HG02642 (cell line): ENCODE measurements around the gene MST1.
A peak's percentile ranks its signal among the peaks of the same experiment; 100 is the strongest.

Experiments
- ATAC-seq: cut with Tn5 transposase; IDR thresholded peaks from one replicate; pipeline ENCODE4 v1.9.1; 2021; ENCODE audit warnings: mild to moderate bottlenecking; ENCODE audit not compliant: unreplicated experiment, poor library complexity

MST1 gene

DNA sequence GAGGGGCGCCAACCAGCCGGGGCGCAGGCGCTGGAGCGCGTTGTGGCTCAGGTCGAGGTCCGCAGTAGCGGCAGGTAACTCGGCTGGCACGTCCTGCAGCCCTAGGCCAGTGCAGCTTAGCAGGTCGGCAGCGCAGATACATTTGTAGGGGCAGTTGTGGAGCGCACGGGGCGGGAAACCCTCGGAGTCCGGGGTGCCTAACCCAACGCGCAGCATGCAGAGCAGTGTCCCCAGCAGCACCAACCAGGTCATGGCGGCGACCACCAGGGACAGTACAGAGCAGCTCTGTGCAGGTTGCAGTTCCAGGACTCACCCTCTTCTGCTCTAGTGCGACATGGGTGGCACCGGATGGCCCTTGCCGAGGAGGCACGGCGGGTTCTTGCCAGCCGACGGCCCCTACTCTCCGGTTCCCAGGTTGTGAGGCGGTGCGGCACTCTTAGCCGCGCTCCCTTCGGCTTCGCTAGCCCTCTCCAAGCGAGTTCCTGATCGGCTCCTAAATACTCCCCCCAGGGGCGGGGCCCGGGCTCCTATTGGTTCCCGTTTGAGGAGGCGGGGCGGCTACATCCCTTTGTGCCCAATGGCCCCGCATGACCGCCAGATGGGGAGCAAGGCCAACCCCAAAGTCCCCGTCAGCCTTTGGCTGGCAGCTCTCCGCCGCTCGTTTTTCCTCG, 30.1 kb upstream of the MST1 start, which contains the start of gene AMIGO3:
TSS of gene AMIGO3 (minus strand) at position 471 of the 671 bp plus-strand sequence. CDS start at position 252, 219 bp downstream.
- peak; percentile 45 for ATAC-seq

DNA sequence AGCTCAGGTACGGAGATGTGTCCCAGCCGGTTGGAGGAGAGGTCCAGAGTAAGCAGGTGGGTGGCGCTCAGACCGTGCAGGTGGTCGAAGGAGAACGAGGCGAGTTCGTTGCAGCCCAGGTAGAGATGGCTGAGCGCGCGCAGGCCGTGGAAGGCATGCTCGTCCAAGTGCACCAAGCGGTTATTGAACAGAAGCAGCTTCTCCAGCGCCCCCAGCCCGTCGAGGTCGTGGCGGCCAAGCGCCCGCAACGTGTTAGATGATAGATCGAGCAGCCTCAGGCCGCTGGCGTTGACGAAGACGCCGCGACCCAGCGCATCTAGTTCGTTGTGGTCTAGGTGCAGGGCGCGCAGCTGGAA, 29.6 kb upstream of the MST1 start:
- no peak for ATAC-seq

DNA sequence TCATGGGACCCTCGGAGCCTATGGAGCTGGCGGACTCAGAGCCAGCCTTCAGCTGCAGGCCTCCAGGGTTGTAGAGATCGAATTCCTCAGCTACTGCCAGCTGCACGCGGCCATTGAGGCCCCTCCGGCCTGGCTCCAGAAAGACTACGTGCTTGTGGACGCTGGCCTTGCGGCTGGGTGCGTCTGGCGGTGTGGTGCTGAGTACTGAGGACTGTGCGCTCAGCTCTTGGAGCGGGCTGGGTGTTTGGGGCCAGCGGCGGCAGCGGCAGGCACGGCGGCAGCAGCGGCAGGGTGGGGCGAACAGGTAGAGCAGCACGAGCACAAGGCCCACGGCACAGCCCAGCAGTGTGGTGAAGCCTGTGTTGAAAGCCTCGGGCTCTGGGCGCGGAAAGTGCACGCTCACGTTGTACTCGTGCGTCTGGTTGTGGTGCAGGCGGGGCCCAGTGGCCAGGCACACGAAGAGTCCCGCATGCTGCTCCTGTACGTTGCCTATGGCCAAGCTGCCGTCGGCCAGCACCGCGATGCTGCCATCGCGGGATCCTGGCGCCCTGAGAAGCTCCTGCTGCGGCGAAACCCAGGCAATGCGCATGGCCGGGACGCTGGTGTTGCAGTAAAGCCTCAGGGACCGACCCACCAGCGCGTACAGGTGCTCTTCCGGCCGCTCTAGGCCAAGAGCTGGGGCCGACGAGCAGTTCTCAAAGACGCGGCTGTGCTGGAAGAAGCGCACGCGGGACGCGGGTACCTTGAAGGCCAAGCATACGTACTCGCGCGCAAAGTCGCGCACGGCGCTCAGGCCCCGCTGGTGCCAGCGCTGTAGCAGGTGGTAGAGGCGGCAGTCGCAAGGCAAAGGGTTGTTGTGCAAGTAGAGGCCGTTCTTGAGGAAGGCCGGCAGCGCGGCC, 28.9 kb upstream of the MST1 start:
- ATAC-seq: no peak

DNA sequence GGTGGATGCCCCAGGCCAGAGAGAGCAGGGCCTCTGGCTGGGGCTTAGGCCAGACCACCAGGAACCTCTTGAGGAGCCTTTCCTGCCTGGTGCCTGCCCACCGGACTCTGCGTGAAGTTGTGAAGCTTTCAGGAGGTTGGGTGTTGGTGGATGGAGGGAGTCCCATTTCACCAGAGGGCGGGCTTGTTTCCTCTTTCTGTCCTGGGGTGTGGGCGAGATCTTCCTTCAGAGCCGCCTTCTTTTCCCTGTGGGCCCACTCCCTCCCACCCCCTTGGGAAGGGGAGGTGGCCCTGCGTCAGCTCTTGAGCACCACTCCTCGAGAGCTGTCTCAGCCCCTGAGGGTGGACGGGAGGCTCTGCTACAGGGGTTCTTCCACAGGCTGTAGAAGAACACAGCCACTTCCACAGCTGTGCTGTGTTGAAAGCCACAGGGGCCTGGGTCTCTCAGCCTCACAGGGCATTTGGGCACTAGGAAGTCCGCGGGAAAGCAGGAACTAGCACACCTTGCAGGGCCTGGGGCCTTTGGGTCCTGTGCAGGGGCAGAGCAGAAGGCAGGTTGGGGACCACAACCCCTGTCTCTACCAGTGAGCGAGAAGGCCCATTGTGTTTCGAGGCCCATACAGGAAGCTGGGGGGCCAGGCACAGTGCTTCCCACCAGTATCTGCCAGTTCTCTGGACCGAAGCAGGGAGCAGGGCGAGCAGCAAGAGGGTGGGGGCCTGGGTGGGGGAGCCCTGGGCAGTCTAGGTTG, 28.1 kb upstream of the MST1 start:
- no peak for ATAC-seq

DNA sequence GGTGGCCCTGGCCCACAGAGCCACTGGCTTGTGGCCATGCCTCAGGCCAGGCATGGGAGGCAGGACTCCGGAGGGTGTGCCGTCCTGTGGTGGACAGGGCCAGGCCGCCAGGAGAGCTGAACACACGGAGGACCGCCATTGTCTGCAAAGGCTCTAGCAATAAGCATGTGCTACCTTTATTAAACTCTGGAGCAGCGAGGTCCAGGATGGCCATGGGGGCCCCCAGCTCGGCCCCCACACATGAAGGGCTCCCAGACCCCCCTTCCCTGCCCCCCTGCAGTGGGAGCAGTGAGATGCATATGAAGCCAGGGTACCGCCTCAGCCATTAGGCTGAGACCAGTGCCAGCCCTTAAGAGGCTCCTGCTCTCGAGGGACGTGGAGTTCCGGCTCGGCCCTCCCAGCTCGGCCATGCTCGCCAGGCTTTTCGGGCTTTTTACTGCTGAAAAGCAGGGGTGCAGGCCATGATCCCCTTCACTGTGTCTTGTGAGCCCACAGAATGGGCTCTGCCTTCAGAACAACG, 27.5 kb upstream of the MST1 start:
- no peak for ATAC-seq

DNA sequence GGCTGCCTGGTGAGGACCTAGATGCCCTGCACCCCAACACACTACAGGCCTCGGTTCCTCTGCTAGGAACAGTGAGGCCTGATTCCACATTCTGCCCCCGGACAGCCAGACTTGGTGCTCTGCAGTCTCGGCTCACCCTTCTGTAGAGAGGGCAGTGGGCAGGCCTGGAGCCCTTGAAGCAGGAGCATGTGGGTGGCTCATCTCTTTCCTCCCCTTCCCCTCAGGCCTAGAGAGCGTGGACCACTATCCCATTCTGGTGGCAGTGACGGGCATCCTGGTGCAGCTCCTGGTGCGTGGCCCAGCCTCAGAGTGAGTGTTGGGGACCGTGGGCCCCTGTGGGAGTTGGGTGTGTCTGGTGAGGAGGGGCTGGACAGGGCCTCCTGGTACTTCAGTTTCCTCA, 26.9 kb upstream of the MST1 start:
- no peak for ATAC-seq

DNA sequence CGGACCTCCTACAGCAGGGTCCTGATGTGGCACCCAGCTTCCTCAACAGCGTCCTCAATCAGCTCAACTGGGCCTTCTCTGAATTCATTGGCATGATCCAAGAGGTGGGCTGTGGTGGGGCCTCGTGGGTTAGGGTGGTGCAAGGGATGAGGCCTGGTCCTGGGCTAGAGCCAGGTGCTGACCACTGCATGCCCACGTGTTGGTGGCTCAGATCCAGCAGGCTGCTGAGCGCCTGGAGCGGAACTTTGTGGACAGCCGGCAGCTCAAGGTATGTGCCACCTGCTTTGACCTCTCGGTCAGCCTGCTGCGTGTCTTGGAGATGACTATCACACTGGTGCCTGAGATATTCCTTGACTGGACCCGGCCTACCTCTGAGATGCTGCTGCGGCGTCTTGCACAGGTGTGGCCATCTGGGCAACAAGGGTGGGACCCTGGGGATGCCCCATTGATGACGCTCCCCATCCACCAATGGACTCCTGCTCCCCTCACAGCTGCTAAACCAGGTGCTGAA, 26.4 kb upstream of the MST1 start:
- ATAC-seq: no peak

DNA sequence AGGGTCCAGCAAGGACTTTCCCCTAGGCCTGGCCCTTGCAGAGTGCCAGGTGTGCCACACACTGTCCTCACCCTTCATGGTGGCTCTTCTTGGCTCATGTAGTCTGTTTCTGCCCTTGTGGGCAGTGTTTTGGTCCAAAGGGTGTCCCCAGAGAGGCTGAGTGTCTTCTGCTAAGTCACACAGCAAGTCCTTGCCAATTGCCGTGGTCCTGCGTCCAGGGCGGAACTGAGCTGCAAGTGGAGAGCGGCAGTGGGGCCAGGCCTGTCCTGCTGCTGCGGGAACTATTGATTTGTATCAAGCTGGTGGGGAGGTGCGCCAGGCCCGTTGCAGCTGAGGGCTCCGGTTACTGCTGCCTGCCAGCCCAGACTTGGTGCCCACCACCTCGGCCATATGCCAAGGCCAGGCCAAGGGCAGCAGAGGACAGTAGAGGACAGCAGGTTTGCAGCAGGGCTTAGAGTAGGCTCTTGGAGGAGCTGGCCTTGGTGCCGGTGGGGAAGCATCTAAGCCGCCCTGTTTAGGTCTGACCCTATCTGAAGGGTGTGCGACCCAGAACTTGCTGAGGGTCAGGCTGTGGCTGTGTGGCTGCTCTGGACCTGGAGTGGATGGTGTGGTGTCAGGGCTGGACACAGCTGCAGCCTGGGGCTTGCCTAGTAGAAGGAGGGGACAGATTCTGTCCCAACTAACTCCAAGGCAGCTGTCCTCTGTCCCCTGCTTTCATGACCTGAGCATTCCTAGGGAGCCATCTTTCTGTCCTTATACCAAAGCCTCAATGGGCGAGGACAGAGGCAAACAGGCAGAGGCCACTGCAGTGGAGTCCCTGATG, 25.7 kb upstream of the MST1 start:
- no peak for ATAC-seq

DNA sequence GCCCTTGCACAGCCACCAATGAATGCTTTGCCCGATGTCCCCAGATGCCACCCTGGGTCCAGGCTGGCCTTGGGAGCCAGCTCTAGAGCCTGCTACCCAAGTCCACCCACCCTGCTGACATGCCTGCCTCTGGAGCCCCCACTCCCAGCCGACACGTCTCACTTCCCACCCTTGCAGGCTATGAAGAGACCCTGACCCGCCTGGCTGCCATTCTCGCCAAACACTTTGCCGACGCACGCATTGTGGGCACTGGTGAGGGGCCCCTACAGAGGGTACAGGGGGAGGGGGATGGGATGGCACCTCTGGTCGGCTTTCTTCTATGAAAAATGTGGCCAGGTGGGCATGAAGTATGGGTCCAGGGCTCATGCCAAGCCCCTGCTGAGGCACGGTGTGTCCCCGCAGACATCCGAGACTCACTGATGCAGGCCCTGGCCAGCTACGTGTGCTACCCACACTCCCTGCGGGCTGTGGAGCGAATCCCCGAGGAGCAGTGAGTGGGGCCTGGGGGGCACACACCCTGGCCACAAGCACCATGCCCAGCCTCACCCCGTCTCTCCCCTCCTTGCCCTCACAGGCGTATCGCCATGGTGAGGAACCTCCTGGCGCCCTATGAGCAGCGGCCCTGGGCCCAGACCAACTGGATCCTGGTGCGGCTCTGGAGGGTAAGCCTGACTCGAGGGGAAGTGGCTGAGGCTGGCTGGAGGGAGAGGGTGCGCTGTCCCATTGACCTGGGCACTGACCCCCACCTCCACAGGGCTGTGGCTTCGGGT, 24.2 kb upstream of the MST1 start:
- ATAC-seq: no peak

DNA sequence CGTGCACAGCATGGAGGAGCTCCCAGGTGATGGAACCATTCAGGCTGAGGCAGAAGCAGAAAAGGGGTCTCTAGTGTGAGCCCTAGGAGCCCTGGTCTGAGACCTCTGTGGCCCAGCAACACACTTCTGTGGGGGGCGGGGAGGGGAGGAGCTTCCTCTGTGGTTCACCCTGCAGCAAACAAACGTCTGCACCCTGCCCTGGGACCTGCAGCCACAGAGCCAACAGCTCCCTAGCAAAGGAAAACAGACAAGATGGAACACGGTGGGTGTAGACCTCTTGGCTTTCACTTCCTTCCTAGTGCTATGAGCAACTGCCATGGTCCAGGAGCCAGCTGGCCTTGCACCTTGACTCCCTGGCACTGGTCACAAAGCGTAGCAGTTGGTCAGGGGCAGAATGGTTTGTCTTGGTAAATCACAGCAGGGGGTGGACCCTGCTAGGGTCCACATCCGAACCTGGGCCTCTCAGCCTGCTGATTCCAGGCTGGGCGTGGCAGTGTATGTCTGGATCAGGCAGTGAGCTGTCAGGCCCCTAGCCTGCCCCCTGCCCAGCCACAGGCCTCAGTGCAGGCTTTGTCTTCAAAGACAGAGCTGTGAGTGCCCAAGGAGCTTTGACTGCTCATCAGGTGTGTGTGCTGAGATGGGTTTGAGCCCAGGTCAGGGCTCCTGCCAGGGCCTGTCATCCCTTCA, 23.5 kb upstream of the MST1 start:
- no peak for ATAC-seq

DNA sequence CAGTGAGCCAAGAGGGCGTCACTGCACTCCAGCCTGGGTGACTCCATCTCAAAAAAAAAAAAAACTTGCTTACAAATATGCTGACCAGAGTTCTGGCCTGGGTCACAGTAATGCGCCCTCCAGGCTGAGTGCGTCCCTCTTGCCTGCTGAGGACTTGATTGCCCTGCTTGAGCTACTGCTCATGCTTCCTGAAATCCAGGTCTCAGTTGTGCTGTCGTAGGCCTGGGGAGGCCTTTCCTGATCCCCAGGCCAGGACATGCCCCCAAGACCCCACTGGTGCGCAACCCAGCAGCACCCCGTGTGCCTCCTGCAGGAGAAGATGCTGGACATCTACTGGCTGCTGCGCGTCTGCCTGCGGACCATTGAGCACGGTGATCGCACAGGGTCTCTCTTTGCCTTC, 22.9 kb upstream of the MST1 start:
- ATAC-seq: no peak

DNA sequence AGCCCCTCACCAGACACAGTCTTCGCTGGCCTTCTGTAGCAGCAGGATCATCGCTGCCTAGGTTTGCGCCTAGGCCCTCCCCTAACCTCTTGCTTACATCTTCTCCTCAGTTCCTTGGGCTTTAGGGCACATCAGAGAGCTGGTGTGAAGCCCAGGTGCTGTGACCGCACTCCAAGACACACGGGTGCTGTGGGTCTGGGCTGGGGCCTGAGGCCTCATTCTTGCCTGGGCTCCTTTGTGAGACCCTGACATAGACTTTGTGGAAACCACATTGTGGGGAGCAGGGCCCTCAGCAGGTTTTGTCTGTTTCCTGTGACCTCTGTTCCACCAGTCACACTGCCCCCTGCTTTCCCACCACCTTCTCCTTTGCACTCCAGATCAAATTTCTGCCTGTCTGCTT, 22.2 kb upstream of the MST1 start:
- no peak for ATAC-seq

DNA sequence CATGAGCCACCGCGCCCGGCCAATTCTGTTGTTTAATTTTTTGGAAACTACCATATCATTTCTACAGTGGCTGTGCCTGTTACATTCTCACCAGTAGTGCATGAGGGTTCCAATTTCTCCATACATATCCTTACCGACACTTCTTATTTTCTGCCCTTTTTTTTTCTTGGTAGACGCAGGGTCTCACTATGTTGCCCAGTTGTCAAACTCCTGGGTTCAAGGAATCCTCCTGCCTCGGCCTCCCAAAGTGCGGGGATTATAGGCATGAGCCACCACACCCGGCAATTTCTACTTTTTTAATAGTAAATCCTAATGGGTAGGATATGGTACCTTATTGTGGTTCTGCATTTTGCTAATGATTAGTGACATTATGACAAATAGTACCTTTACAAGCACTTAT, 20.6 kb upstream of the MST1 start:
- no peak for ATAC-seq

DNA sequence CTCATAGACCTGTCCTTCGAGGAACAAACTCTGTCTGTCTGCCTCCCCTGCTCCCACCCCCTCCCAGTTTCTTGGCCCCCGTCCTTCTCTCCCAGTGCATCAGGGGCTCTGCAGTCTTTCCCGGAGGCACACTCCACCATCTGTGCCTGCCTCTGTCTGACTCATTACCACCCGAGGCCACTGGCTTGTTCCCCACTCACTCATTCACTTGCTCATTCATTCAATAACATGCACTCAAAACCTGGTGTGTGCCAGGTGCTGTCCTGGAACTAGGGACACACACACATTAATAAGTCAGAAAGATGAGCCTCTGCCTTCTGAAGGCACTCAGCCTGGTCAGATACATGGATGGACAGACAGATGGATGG, 17.8 kb upstream of the MST1 start:
- ATAC-seq: no peak

DNA sequence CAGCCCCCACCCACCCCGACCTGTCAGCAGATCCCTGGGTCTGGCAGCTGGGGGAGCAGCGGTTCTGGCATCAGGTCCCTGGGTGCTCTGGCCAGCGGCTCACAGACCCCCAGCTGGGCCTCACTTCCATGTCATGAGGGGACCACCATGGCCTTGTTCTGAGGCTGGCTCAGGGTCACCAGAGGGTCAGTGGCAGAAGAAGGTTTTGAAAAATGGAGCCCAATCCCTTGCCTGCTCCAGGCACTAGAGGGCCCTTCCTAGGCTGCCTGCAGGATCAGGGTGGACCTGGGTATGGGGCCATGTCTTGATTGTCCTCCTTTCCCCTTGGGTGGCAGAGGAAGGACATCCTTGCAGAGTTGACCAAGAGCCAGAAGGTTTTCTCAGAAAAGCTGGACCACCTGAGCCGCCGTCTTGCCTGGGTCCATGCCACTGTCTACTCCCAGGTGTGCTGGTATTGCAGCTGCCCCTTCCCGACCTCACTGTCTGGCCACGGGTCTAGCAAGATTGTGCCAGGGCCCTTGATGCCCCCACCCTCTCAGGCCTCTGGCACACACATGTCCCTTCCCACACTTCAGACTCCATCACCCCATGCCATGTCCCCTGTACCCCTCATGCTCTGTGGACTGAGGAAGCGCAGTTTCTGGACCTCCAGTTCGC, 17.3 kb upstream of the MST1 start:
- no peak for ATAC-seq

DNA sequence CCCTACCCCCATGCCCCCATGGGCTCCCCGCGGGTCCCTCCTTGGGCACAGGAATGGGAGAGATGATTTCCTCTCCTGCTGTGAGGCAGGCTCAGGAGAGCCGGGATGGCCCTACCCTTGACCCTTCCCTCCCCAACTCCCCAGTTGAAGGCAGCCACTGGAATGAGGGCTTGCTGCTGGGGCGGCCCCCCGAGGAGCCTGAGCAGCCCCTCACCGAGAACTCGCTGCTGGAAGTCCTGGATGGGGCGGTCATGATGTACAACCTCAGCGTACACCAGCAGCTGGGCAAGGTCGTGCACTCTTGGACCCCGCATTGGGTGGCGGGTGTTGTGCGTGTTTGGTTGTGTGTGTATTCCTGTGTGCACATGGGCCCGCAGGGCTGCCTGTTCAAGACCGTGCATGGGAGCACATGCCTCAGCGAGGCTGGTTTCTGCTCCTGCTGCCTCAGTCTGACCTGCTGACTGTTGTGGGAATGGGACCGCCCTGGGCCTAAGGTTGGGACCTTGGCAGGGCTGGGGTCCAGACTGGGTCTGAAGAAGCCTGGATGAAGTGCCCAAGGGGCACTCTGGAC, 16.2 kb upstream of the MST1 start:
- ATAC-seq: no peak

DNA sequence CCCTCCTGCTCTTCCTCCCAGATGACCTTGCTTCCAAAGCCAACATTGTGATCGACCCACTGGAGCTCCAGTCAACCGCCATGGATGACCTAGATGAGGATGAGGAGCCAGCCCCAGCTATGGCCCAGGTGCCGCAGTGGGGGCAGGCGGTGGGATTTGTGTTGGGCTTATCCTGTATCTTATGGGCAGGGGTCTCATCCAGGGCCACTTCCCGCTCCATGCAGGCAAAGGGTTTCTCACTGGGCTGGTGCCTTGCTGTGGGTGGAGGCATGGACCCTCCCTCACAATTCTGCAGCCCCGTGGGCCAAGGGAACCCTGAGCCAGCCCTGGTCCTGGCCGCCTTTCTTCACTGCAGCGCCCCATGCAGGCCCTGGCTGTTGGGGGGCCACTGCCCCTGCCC, 15.4 kb upstream of the MST1 start:
- no peak for ATAC-seq

DNA sequence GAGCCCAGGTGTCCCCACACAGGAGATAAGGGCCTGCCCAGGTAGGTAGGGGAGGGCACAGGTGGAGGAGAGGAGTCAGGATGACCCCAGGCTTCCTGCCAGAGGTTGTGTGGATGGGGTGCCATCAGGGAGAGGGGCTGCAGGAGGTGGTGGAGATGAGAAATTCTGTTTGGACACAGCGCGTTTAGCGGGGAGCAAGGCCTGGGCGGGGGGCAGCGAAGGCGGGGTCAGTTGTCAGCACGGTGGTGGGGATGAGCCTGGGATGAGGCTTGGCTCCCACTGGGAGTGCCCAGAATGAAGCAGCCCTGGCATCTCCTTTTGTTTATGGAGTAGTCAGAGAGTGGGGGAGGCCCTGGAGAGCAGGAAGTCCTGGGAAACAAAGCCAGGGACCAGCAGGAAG, 14.7 kb upstream of the MST1 start:
- no peak for ATAC-seq
